Ishikawa (cell line): ENCODE measurements around the gene MYCBP2.

Experiments
- CEBPB ChIP-seq: IDR thresholded peaks from 2 replicates; pipeline ENCODE4 v1.6.1; 2012
- CREB1 ChIP-seq: IDR thresholded peaks from 2 replicates; pipeline ENCODE4 v1.6.1; 2012; ENCODE audit warnings: low read depth
- EGR1 ChIP-seq: IDR thresholded peaks from 2 replicates; pipeline ENCODE4 v1.6.1; 2012
- EP300 ChIP-seq: IDR thresholded peaks from 2 replicates; pipeline ENCODE4 v1.6.1; 2012; ENCODE audit warnings: borderline replicate concordance
- FOXM1 ChIP-seq: IDR thresholded peaks from 2 replicates; pipeline ENCODE4 v1.6.1; 2012; ENCODE audit warnings: low read depth, borderline replicate concordance
- NFIC ChIP-seq: IDR thresholded peaks from 2 replicates; pipeline ENCODE4 v1.6.1; 2012
- RAD21 ChIP-seq: IDR thresholded peaks from 2 replicates; pipeline ENCODE4 v1.6.1; 2012; ENCODE audit warnings: low read depth
- TAF1 ChIP-seq: IDR thresholded peaks from 2 replicates; pipeline ENCODE4 v1.6.1; 2012; ENCODE audit warnings: low read depth, mild to moderate bottlenecking
- TCF12 ChIP-seq: IDR thresholded peaks from 2 replicates; pipeline ENCODE4 v1.6.1; 2012; ENCODE audit warnings: low read depth
- TEAD4 ChIP-seq: IDR thresholded peaks from 2 replicates; pipeline ENCODE4 v1.6.1; 2012
- YY1 ChIP-seq: IDR thresholded peaks from 2 replicates; pipeline ENCODE4 v1.6.1; 2012; ENCODE audit warnings: low read depth
- ZBTB7A ChIP-seq: IDR thresholded peaks from 2 replicates; pipeline ENCODE4 v1.6.1; 2012; ENCODE audit warnings: low read depth
- TF ChIP-seq, protein P1 (sequence below): IDR thresholded peaks from 2 replicates; pipeline ENCODE4 v1.6.1; 2012; ENCODE audit warnings: low read depth, mild to moderate bottlenecking
- TF ChIP-seq, protein P2 (sequence below): IDR thresholded peaks from 2 replicates; pipeline ENCODE4 v1.6.1; 2012
- TF ChIP-seq, protein P3 (sequence below): IDR thresholded peaks from 2 replicates; pipeline ENCODE4 v1.6.1; 2012

Gene MYCBP2

DNA sequence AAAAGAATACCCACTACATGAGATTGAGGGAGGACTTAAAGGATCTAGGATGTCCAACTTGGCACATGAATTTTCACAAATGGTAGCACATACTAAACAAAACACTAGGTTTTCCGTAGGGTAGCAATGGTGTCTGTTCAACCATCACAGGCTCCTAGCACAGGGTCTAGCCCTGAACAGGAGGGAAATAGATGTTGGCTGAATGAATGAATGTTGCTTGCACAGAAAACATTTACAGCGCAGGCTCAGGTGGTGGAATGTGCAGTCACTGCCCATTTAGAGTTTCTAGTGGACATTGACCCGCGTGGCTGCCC is 1.9 kb upstream of the MYCBP2 start:
- TF ChIP-seq FOXM1 (no peak), TEAD4 (no peak), CREB1 (no peak), CEBPB (no peak), EP300 (no peak), EGR1 (no peak), RAD21 (no peak), ZBTB7A (no peak), YY1 (no peak), TAF1 (no peak), TCF12 (no peak), NFIC (no peak)
- TF ChIP-seq, protein P1, sequence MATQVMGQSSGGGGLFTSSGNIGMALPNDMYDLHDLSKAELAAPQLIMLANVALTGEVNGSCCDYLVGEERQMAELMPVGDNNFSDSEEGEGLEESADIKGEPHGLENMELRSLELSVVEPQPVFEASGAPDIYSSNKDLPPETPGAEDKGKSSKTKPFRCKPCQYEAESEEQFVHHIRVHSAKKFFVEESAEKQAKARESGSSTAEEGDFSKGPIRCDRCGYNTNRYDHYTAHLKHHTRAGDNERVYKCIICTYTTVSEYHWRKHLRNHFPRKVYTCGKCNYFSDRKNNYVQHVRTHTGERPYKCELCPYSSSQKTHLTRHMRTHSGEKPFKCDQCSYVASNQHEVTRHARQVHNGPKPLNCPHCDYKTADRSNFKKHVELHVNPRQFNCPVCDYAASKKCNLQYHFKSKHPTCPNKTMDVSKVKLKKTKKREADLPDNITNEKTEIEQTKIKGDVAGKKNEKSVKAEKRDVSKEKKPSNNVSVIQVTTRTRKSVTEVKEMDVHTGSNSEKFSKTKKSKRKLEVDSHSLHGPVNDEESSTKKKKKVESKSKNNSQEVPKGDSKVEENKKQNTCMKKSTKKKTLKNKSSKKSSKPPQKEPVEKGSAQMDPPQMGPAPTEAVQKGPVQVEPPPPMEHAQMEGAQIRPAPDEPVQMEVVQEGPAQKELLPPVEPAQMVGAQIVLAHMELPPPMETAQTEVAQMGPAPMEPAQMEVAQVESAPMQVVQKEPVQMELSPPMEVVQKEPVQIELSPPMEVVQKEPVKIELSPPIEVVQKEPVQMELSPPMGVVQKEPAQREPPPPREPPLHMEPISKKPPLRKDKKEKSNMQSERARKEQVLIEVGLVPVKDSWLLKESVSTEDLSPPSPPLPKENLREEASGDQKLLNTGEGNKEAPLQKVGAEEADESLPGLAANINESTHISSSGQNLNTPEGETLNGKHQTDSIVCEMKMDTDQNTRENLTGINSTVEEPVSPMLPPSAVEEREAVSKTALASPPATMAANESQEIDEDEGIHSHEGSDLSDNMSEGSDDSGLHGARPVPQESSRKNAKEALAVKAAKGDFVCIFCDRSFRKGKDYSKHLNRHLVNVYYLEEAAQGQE = no peak
- TF ChIP-seq, protein P2, sequence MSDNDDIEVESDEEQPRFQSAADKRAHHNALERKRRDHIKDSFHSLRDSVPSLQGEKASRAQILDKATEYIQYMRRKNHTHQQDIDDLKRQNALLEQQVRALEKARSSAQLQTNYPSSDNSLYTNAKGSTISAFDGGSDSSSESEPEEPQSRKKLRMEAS = no peak
- TF ChIP-seq, protein P3, sequence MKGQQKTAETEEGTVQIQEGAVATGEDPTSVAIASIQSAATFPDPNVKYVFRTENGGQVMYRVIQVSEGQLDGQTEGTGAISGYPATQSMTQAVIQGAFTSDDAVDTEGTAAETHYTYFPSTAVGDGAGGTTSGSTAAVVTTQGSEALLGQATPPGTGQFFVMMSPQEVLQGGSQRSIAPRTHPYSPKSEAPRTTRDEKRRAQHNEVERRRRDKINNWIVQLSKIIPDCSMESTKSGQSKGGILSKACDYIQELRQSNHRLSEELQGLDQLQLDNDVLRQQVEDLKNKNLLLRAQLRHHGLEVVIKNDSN = no peak

DNA sequence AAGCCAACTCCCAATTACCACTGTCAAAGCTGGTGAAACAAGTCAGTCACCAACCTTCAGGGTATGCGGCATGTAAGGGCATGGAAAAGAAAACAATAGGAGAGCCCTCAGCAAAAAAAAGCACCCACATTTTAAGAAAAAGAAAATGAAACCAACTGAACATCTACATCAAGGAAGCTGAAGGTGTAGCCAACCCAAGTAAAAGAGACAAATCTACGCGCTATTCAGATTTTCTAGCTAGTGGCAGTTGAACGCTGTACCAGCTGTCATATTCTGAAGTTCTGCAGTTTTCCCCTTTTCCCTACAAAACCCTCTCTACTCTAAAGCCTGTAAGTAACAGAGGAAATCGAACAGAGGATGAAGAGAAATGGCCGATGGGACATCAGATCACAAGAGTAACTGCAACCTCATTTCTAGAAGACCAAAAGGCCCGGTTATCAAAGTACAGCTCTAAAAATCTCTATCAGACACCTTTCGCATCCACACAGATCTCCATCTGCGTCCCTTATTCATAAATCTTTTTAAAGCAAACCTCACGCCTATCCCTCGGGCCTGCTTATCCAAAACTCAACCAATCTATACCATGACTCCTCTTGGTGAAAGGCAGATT is 1.4 kb downstream of the MYCBP2 start:
- TF ChIP-seq CEBPB (no peak), FOXM1 (no peak), RAD21 (no peak), ZBTB7A (no peak), TAF1 (no peak), EP300 (no peak), NFIC (no peak), EGR1 (no peak), YY1 (no peak), CREB1 (no peak), TEAD4 (no peak)
- TF ChIP-seq, protein P1 = no peak
- TF ChIP-seq, protein P3 = no peak
- TF ChIP-seq, protein P2 = no peak

DNA sequence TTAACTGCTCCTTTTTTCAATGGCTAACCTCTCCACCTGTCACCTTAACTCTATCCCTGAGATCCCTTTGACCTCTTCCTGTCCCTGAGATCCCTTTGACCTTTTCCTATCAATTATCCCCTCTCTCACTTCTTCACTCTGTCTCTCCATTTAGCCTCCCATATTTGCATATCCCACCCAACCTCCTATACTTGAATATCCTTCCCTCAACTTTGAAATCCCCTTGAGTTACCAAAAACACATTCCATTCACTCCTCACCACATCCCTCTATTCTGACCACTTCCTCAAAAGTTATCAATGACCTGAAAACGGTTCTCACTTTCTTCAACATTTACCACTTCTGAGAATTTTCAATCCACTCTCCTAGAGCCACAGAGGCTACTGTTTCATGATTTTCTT is 3.0 kb downstream of the MYCBP2 start:
- no peak for TF ChIP-seq ZBTB7A
- no peak for TF ChIP-seq FOXM1
- TF ChIP-seq TEAD4 = no peak

DNA sequence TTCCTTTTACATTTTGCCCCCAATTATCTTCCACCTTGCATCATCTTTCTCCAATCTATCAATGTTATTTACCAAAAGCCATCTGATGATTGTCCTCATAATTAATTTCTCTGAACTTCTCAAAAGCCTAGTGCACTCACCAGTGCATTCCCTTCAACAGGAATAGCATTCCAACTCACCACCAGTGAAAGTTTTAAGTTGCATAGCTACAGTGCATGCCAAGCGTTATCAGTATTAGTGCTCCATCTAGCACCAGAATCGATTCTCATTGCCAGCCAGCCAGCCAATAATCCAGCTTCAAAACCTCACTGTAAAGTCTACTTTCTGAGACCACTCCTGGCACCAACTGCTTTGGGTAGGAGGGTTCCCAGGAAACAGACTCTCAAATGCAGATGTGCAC is 7.4 kb downstream of the MYCBP2 start:
- no peak for TF ChIP-seq CEBPB
- TF ChIP-seq YY1 = no peak

DNA sequence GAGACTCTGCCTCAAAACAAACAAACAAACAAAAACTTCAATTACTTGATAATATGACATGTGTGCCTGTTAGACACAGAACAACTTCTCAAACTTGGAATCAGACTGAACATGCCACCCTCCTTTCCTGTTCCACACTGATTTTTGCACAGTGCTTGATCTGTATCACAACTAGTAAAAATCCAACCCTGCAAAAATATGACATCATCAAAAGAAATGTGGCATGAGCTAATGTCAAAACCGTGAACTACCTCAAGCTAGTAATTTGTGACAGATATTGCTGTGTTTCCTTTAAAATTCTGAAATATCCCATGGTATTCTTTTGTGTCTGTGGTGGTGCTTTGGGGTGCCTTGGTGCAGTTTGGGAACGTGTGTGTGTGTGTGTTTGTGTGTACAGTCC is 8.2 kb downstream of the MYCBP2 start:
- TF ChIP-seq, protein P3 = no peak
- no peak for TF ChIP-seq TCF12

DNA sequence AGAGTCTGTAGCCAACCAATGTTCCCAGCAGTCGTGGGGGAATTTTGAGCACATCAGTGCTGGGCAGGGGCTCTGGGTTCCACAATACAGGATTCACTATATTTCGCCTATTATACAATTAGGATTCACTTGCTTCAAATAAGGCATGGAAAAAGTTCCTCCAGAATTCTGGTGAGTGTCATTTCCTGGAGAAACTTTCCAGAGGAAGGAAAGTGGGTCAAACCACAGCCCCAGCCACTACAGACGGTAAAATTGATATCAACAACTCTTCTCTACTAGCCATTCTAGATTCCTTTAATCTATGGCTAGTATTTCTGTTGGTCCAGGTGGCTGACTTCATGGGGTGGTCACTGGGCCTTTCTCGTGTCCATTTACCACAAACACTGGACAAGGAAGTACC is 10.5 kb downstream of the MYCBP2 start:
- TF ChIP-seq ZBTB7A (no peak), NFIC (no peak), TCF12 (no peak), RAD21 (no peak), EGR1 (no peak), CREB1 (no peak), EP300 (no peak), YY1 (no peak), TEAD4 (no peak), TAF1 (no peak), FOXM1 (no peak), CEBPB (no peak)
- TF ChIP-seq, protein P3 = no peak
- TF ChIP-seq, protein P1 = no peak
- TF ChIP-seq, protein P2 = no peak
